ENCODE measurements around the gene DNASE1L2.
A peak's percentile ranks its signal among the peaks of the same experiment; 100 is the strongest.
"Not testable (repeated sequence)": the region's sequence is repeated elsewhere in the genome, so short reads cannot be mapped to it uniquely, and the experiment has no call there.

Gene DNASE1L2, protein sequence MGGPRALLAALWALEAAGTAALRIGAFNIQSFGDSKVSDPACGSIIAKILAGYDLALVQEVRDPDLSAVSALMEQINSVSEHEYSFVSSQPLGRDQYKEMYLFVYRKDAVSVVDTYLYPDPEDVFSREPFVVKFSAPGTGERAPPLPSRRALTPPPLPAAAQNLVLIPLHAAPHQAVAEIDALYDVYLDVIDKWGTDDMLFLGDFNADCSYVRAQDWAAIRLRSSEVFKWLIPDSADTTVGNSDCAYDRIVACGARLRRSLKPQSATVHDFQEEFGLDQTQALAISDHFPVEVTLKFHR

DNA sequence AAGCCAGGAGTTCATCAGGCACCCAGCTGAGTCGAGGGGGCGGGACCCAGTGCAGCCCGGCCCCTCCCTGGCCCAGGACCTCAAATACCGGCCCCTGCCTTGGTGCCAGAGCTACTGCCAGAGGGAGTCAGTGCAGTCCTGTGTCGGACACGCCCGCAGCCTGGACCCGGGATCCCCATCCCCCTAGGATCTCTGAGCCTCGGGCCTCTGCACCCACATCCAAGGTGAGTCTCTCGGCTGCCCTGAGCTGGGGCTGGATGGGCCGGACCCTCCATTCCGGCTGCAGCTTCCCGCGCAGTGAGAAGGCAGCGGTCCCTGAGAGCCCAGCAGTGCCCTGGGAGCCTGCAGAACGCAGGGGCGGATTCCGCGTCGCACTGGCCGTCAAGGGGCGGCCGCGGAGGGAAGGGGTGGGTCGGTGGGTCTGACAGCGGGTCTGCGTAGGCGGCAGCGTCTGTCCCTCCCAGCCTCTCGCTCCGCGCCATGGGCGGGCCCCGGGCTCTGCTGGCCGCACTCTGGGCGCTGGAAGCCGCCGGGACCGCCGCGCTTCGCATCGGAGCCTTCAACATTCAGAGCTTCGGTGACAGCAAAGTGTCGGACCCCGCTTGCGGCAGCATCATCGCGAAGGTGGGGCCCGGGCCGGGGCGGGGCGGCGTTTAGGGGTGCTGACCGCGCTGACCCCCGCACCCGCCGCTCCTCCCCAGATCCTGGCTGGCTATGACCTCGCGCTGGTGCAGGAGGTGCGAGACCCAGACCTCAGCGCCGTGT lies at the start of gene DNASE1L2:
Gene DNASE1L2, plus strand, starts transcription at position 108 of the 765 bp plus-strand sequence. Its CDS starts 373 bp downstream, at position 481.
- no peak for DNase-seq

DNA sequence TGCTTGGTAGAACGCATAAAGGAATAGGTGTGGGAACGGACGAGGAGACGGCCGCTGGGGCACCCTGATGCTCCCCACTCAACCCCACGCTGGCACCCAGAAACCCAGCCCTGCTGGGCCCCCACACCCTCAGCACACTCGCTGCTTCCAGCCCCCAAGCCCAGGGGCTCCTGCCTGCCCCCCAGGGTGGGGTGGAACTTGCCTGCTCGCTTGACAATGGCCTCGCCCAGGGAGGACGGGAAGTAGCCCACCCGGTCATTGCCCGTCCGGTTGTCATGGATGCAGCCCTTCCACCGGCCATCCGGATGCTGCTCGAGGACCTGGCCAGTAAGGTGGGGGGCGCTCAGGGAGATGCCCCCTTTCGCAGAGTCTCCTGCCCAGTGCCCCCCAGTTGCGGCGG lies 49.7 kb upstream of the DNASE1L2 start:
- no peak for DNase-seq

DNA sequence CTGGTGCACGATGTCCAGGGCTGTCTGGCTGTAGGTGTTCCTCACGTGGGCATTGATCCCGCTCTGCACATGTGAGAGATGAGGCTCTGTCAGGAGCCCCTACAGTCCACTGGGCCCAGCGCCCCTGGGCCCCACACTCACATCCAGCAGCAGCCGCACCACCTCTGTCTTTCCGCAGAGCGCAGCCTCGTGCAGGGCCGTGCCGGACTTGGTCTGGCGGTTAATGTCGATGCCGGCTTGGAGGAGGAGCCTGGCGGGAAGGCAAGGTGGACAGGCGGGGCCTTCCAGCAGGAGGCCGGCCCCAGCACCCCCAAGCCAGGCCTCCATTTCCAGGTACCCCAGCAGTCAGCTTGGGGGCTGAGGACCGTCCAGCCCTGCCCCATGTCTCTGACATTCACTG lies 49.0 kb upstream of the DNASE1L2 start:
- no peak for DNase-seq

DNA sequence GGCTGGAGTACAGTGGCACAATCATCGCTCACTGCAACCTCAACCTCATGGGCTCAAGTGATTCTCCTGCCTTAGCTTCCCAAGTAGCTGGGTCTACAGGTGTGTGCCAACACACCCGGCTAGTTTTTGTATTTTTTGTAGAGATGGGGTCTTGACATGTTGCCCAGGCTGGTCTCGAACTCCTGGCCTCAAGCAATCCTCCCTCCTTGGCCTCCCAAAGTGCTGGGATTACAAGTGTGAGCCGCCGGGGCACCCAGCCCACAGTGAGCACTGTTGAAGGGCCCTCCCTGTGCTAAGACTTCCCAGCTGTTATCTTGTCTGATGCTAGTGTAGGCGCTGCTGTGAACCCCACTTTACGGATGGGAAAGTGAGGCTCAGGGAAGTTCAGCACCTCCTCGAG lies 47.8 kb upstream of the DNASE1L2 start:
- DNase-seq, result no peak

DNA sequence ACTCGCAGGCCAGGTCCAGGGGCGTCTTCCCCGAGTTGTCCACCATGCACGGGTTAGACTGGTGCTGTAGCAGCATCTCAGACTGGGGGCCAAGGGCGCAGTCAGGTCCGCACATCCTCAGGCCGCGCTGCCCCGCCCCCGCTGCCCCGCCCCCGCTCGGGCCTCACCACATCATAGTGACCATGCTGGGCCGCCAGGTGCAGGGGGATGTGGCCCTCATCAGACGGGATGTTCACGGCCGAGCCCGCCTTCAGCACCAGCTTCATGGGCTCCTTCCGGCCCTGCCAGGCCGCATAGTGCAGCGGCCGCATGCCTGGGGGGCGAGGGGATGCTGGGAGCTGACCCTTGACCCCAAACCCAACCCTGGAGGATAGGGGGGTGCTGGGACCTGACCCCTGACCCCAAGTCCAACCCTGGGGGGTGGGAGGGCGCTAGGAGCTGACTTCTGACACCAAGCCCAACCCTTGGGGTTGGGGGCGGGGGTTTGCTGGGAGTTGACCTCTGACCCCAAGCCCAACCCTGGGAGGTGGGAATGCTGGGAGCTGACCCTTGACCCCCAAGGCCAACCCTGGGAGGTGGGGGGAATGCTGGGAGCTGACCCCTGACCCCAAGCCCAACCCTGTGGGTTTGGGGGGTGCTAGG lies 46.9 kb upstream of the DNASE1L2 start:
- no peak for DNase-seq

DNA sequence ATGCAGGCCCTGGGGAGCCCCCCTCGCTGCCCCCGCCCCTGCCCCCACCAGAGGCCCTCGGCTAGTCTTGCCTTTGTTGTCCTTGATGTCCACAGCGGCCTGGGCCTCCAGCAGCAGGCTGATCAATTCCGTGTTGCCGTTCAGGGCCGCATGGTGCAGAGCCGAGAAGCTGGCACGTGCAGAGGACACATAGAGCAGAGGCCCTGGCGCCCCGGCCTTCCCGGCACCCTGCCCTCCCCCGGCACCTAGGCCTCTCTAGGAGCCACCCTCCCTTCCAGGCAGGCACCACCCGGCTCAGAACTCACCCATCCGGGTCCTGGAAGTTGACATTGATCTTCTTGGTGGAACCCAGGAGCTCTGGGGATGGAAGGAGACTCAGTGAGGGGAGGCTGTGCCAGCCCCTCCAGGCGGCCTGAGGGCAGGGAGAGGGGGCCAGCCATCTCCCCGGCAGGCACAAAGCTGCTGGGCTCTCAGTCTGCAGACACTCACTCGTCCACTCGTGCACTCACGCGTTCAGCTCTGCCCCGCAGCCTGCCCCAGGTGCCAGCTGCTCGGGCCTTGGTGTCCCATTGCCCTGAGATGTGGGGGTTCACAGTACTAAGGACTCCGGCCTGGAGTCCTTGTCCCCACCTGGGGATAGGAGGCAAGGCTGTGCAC lies 46.1 kb upstream of the DNASE1L2 start:
- no peak for DNase-seq

DNA sequence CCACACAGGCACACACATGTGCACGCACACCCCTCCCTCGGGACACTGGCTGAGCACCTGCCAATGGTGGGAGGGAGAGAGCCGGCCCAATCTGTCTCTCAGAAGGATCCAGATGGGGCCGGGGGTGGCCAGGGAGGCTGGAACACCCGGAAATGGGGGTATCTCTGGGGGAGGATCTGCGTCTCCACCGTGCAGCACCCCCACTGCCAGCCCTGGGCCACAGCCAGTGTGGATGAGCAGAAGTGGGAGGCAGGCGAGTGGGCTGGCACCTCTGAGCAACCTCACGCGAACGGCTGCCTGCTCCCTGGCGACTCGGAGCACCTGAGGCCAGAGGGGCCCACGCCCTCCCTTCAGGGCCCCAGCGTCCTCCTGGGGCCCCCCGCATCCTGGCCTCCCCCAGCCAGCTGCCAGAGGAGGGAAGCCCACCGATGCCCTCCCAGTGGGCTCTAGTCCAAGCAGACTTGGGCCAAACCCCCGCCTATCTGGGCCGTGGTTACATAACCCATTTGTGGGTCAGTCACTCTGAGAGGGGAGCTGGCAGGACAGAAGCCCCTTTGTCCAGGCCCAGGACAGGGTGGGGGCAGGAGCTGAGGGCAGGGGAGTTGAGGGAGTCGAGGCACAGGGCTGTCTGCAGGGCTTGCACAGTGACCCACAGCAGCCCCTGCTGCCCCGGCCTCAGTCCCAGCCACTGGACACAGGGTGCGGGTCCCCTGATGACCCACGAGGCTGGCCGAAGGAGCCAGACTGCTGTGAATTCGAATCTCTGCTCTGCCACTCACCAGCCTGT lies 45.4 kb upstream of the DNASE1L2 start:
- DNase-seq, result no peak

DNA sequence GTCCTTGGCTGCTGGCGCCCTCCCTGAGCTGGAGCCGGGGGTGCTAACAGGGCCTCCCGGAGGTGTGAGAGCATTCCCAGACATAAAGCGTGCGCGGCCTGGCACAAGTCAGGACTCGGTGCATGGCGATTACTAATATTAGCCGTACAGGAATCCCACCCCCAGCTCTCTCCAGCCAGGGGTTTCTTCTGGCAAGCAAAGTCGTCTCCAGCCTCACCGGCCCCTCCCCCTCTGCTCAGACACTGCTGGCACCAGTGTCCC lies 44.9 kb upstream of the DNASE1L2 start:
- no peak for DNase-seq

DNA sequence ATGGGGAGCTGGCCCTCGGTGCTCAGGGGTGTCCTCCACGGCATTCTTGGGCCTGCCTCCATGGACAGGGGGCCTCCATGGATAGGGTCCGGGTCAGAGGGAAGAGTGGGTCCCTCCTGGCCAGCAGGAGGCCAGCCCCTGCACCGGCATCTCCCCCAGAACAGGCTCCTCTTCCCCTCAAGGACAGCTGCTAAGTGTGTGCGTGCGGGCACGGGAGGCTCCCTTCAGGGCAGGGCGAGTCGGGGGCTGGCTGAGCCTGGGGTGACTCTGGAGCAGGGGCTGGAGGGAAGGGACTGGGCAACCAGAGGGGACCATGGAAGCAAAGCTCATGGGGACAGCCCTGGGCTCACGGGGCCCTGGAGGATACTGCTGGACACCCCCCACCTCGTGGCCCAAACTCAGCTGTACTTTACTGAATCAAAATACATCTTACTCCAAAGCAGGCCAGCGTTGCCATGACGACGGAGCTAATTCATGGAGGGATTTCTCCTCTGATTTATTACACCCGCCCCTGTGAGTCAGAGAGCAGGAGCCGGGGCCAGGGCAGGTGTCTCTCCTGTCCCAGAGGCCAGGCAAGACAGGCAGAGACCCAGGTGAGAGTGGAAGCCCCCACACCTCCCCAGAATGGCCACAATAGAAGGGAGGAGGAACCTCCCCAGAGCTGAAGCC lies 41.9 kb upstream of the DNASE1L2 start:
- no peak for DNase-seq

DNA sequence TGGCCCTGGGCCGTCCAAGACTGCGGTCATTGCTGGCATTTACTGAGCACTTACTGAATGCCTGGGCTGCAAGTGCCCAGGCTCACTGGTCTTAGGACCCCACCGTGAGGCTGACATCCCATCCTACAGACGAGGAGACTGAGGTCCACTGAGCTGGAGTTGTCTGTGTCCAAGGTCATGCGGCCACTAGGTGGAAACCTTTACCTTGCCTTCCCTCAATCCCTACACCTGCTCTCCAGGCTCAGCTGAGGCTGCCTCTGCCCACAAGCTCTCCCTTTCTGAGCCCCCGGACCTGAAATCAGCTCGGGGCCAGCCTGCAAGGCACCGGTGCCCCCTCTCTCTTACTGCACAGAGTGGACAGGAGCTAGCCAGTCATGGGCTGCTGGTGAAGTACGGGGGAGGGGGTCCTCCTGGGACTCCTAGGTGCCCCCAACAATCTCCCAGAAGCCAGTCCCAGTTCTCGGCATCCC lies 41.4 kb upstream of the DNASE1L2 start:
- DNase-seq, result peak; percentile 27

DNA sequence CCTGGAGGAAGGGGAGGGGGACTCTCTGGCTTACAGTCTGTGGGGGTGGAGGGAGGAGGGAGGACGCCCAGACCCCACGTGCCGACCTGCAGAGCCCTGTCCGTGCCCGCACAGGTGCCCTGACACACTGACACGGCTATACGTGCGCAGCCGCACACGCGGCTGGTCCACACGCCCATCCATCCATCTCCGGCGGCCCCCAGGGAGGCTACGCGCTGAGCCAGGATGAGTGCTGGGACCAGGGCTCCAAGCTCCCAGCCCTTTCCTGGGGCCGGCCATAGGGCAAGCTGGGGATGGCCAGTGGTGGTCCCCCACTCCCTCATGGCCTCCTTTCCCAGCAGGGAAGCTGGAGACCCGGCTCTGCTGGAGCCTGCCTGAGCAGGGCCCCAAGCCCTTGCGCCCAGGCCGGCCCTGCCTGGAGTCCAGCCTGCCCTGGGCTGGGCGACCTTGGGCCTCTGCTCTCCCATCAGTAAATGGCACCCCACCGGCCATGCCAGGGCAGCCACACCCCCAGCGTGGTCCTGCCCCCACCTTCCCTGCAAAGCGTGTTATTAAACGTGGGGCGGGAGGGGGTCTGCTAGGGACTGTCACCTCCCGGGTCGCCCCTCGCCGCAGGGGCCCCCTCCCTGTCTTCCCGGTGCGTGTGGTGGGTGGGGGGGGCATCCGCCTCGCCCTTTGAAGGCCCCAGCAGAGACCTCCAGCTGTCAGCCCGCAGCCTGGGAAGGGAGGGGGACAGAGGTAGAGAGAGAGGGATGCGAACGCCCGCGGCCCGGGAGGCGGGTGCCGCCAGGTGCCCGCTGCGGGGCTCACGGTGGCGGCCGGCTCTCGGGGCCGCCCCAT lies 40.7 kb upstream of the DNASE1L2 start:
- DNase-seq, result no peak

DNA sequence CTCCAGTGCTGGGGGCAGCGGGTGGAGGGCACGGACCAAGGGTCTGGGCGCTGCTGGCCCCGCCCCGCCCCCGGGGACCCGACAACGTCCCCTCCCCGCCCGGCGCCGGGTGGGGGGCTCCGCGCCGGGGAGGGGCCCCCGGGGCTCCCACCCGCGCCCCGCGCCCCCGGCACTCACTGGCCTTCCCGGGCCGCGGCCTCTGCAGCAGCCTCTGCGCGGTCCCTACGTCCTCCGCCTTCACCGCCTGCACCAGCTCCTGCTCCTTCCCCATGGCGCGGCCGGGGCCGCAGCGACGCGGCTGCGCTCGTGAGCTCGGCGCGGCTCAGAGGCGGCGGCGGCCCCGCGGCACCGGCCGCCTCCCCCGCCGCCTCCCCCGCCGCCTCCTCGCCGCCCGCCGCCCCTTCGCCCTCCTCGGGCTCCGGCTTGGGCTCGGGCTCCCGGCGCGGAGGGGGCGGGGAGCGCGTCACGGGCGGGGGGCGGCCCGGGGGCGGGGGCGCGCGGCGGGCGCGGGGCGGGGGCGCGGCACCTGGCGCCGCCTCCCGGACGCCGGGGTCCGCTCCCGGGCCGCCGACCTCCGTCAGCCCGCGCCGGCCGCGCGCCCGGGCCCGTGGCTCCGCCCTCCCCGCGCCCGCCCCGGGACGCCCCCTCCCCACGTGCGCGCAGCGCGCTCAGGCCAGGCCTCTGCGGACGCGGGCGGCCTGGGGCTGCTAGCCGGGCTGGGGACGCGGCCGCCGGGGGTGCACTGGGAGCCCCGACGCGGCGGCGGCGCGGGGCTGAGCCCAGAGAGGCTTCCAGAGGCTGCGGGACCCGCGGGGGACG lies 39.9 kb upstream of the DNASE1L2 start, which contains the start of gene CASKIN1:
Gene CASKIN1, minus strand, starts transcription at position 444 of the 819 bp plus-strand sequence. Its CDS starts 173 bp downstream, at position 271.
- peak; percentile 39 for DNase-seq

DNA sequence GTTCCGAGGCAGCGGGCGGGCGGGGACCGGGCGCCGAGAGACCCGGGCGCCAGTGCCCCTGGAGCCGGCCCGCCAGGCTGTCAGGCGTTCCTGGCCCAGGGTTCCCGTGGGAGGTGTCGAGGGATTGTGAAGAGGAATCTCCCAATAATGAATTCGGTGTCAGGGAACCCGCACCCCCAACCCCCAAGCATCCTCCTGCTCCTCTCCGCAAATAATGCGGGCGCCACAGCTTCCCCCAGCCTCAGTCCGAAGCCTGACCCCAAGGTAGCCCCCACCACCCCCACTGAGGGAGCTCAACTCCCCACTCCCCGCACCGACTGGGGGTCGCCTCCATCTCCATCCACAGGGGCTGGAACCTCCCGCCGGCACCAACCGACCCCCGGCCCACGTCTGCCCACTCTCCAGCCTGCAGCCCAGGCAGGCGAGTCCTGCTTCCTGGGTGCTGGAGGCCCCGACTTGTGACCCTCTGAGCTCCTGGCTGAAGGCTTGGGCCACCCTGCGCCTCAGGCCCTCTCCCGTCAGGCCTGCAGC lies 39.2 kb upstream of the DNASE1L2 start:
- no peak for DNase-seq

DNA sequence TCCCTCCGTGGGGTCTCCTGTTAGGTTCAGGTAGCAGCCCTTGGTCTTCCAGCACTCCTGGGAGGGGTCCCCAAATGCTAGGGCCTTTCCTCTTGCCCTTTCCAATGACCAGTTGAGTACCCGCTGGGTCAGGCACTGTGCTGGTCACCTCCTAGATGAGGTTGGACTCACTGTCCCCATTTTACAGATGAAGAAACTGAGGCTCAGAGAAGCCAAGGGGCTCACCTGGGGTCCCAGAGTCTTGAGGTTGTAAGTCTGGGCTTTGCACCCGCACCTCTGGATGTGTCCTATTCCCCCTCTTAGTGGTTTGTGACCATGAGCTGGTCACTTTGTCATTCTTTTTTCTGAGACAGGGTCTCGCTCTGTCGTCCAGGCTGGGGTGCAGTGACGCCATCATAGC lies 38.5 kb upstream of the DNASE1L2 start:
- no peak for DNase-seq

DNA sequence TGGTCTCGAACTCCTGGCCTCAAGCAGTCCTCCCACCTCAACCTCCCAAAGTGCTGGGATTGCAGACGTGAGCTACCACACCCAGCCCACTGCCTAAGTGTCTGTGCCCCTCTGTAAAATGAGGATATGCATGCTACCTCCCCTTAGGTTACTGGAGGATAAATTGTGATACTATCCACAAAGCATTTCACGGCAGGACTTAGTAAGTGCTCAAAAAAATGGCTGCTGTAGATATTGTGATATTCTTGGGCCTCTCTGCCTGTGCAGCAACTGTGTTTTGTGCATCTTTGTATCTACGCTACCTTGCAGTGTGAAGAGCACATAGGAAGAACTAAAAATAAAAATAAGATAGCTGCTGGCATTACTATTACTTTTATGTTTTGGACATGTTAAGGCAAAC lies 38.0 kb upstream of the DNASE1L2 start:
- DNase-seq, result no peak

DNA sequence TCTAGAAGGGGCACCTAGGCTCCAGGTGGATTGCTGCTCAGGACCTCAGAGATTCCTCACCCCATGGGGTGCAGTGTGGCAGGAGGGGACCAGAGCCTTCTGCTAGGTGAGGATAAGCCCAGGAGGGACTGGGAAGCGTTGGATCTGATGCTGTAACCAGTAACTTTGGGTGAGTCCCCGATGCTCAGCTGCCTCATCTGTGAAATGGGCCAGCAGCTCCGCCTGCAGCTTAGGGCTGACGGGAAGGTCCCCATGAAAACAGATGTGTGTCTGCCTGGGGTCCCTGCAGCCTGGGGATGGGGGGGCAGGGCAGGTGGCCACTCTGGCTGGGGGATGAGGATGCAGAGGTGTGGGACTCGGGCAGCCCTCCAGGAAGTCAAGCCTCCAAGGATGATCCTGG lies 37.1 kb upstream of the DNASE1L2 start:
- DNase-seq, result no peak

DNA sequence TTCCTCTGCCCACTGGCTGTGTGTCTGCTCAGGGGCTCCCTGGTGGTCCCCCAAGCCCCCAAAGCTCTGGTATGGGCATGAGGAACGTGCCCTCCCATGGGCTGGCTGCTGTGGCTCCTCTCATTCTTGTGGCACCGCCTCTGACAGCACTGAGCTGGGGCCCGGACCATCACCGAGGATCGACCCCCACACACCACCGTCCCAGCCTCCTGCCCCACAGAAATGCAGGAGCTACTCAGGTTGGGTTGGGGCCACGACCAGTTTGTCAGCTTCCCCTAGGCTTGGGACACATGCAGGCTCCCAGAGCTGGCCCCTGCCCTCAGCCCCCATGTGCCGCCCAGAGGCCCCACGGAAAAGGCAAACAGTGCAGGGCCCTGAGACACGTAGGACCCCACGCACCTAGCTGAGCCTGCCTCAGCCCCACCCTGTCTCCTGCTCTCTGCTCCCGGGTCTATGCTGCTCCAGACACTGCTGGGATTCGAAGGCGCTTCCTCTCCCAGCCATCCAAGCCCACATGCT lies 36.6 kb upstream of the DNASE1L2 start:
- DNase-seq, result no peak

DNA sequence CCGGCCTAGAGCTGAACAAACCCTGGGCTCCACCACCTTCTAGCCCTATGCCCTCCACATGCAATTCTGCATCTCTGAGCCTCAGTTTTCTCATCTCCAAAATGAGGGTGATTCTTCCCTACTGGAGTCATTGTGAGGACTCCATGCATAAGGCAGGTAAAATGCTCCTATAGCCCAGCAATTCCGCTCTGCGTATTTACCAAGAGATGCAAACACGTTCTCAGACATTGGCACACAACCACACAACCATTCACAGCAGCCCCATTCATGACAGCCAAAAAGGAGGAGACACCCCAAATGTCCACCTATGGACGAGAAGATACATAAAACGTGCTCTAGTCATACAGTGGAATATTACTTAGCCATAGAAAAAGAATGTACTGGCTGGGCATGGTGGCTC lies 35.9 kb upstream of the DNASE1L2 start:
- DNase-seq, result no peak

DNA sequence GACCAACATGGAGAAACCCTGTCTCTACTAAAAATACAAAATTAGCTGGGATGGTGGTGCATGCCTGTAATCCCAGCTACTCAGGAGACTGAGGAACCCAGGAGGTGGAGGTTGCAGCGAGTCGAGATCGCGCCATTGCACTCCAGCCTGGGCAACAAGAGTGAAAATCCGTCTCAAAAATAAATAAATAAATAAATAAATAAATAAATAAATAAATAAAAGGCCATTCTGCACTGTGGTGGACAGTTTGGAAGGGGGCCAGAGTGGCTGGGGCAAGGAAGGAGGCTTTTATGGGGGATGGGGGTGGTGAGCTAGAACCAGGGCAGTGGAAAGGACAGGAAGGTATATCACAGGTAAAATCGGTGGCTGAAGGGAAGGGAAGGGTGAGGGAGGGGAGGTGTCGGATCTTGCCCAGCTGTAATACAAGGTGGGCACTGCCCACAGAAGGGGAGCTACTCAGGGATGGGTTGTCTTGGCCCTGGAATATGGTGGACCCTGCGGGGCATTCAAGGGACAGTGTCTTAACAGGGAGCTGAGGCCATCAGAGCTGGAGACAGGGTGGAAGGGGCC lies 33.0 kb upstream of the DNASE1L2 start:
- DNase-seq, result not testable (repeated sequence)

Data from suppressor macrophage treated with lipopolysaccharide for 4 hours (primary cell).